PC-3 (cell line): Measurements from ENCODE around the gene IFNA1.

ENCODE experiments used
- EZH2 ChIP-seq: fragments of 300-600 bp; sonication (generic); IDR thresholded peaks from one replicate; pipeline ENCODE4 v1.6.1; 2017; ENCODE audit warnings: antibody characterized with exemption, mild to moderate bottlenecking, low read length; ENCODE audit not compliant: unreplicated experiment
- EZH2phosphoT487 ChIP-seq: fragments of 300-600 bp; sonication (generic); IDR thresholded peaks from 2 replicates; pipeline ENCODE4 v1.6.1; 2018; ENCODE audit warnings: mild to moderate bottlenecking, antibody characterized with exemption, low read length, borderline replicate concordance
- TF ChIP-seq, protein P1 (sequence below): fragments of 300-600 bp; sonication (generic); conservative IDR thresholded peaks from 2 replicates; pipeline ENCODE4 v1.5.1; 2017; ENCODE audit warnings: antibody characterized with exemption, low read depth, mild to moderate bottlenecking, low read length

DNA sequence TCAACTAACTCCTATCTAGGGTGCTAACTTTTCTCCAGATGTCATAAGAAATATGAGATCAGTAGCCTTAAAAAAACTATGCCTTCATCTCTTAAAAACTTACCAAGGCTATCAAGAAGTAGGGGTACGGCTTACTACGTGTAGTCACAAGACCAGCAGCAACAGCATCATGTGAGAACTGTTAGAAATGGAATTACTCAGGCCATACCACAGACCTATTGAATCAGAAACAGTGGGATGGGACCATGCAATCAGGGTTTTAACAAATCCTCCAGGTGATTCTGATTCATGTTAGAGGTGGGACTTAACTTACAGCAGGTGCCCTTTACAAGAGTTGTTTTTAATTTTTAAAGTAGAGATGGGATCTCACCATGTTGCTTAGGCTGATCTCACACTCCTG, 37.2 kb downstream of the IFNA1 start:
- TF ChIP-seq, protein P1, sequence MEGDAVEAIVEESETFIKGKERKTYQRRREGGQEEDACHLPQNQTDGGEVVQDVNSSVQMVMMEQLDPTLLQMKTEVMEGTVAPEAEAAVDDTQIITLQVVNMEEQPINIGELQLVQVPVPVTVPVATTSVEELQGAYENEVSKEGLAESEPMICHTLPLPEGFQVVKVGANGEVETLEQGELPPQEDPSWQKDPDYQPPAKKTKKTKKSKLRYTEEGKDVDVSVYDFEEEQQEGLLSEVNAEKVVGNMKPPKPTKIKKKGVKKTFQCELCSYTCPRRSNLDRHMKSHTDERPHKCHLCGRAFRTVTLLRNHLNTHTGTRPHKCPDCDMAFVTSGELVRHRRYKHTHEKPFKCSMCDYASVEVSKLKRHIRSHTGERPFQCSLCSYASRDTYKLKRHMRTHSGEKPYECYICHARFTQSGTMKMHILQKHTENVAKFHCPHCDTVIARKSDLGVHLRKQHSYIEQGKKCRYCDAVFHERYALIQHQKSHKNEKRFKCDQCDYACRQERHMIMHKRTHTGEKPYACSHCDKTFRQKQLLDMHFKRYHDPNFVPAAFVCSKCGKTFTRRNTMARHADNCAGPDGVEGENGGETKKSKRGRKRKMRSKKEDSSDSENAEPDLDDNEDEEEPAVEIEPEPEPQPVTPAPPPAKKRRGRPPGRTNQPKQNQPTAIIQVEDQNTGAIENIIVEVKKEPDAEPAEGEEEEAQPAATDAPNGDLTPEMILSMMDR: no peak
- TF ChIP-seq EZH2: no peak
- no peak for TF ChIP-seq EZH2phosphoT487
